GM23338 (cell line): ENCODE results near the gene RYR1. TPM values are rescaled to one million over a fixed set of nuclear protein-coding genes. Genes with fewer than 3 reads are reported as not detected.

Experiments
- ATAC-seq: fragments of 200-7000 bp; cut with Tn5 transposase; 3 replicates; pipeline ENCODE4 v1.9.1; 2020
- DNase-seq: peaks from one replicate; pipeline ENCODE4 v3.0.0-alpha.2; 2015; ENCODE audit warnings: low spot score
- H2AFZ ChIP-seq: fragments of 200-600 bp; sonication (generic); 2 replicates; pipeline ENCODE4 v1.8.0; 2016; ENCODE audit warnings: antibody characterized with exemption, mild to moderate bottlenecking, moderate library complexity
- H3F3A ChIP-seq: fragments of 200-600 bp; sonication (generic); replicated peaks from 2 replicates; pipeline ENCODE4 v1.8.0; 2017; ENCODE audit warnings: antibody characterized with exemption, mixed run types, low read depth
- H3K27ac ChIP-seq: fragments of 200-600 bp; sonication (generic); 2 replicates; pipeline ENCODE4 v1.6.1; 2016; ENCODE audit warnings: low read depth
- H3K27me3 ChIP-seq: fragments of 200-600 bp; sonication (generic); 2 replicates; pipeline ENCODE4 v1.8.0; 2016; ENCODE audit warnings: mild to moderate bottlenecking, mixed run types, moderate library complexity; ENCODE audit not compliant: insufficient read depth
- H3K36me3 ChIP-seq: fragments of 200-600 bp; sonication (generic); 2 replicates; pipeline ENCODE4 v1.8.0; 2016; ENCODE audit warnings: mild to moderate bottlenecking; ENCODE audit not compliant: insufficient read depth
- H3K4me1 ChIP-seq: fragments of 200-600 bp; sonication (generic); 2 replicates; pipeline ENCODE4 v1.8.0; 2016; ENCODE audit warnings: mild to moderate bottlenecking, moderate library complexity; ENCODE audit not compliant: insufficient read depth
- H3K4me2 ChIP-seq: fragments of 200-600 bp; sonication (generic); 2 replicates; pipeline ENCODE4 v1.7.1; 2017; ENCODE audit warnings: mixed run types
- H3K4me3 ChIP-seq: fragments of 200-600 bp; sonication (generic); 2 replicates; pipeline ENCODE4 v1.6.1; 2016; ENCODE audit warnings: mixed run types
- H3K79me2 ChIP-seq: fragments of 200-600 bp; sonication (generic); replicated peaks from 2 replicates; pipeline ENCODE4 v1.8.0; 2017; ENCODE audit warnings: mild to moderate bottlenecking; ENCODE audit not compliant: insufficient read depth
- H3K9me2 ChIP-seq: fragments of 200-600 bp; sonication (generic); 2 replicates; pipeline ENCODE4 v1.8.0; 2017; ENCODE audit not compliant: insufficient read depth
- H4K20me1 ChIP-seq: fragments of 200-600 bp; sonication (generic); replicated peaks from 2 replicates; pipeline ENCODE4 v1.8.0; 2017; ENCODE audit warnings: mild to moderate bottlenecking; ENCODE audit not compliant: insufficient read depth
- H3K27ac Mint-ChIP-seq: 2 replicates; pipeline ENCODE4 v1.8.0; 2020; ENCODE audit warnings: inconsistent platforms, mild to moderate bottlenecking, moderate library complexity, mixed read lengths
- H3K27me3 Mint-ChIP-seq: 3 replicates; pipeline ENCODE4 v1.8.0; 2022; ENCODE audit warnings: low read depth, mild to moderate bottlenecking, moderate library complexity, mixed read lengths, inconsistent platforms; ENCODE audit not compliant: insufficient read depth, poor library complexity
- H3K36me3 Mint-ChIP-seq: 3 replicates; pipeline ENCODE4 v1.8.0; 2021; ENCODE audit warnings: low read depth, mild to moderate bottlenecking, inconsistent platforms, moderate library complexity, mixed read lengths
- H3K4me1 Mint-ChIP-seq: 3 replicates; pipeline ENCODE4 v1.8.0; 2020; ENCODE audit warnings: mild to moderate bottlenecking, inconsistent platforms, mixed read lengths
- H3K4me3 Mint-ChIP-seq: 3 replicates; pipeline ENCODE4 v1.8.0; 2021; ENCODE audit warnings: moderate library complexity, mild to moderate bottlenecking, inconsistent platforms, mixed read lengths
- H3K9me3 Mint-ChIP-seq: 3 replicates; pipeline ENCODE4 v1.8.0; 2020; ENCODE audit warnings: moderate library complexity, mild to moderate bottlenecking, inconsistent platforms, mixed read lengths
- CREB1 ChIP-seq: fragments of 250-450 bp; sonication (Bioruptor Pico); IDR thresholded peaks from 2 replicates; pipeline ENCODE4 v1.5.0; 2020; ENCODE audit warnings: low read depth, mild to moderate bottlenecking, moderate library complexity
- EZH2 ChIP-seq: fragments of 200-600 bp; sonication (generic); IDR thresholded peaks from one replicate; pipeline ENCODE4 v1.8.0; 2017; ENCODE audit warnings: antibody characterized with exemption, mild to moderate bottlenecking, low read depth; ENCODE audit not compliant: unreplicated experiment
- EZH2phosphoT487 ChIP-seq: fragments of 200-600 bp; sonication (generic); IDR thresholded peaks from one replicate; pipeline ENCODE4 v1.8.1; 2018; ENCODE audit warnings: antibody characterized with exemption; ENCODE audit not compliant: unreplicated experiment
- JUNB ChIP-seq: IDR thresholded peaks from one replicate; pipeline ENCODE4 v1.6.1; 2016; ENCODE audit warnings: antibody characterized with exemption; ENCODE audit not compliant: unreplicated experiment
- NANOG ChIP-seq: IDR thresholded peaks from 2 replicates; pipeline ENCODE4 v1.6.1; 2016; ENCODE audit warnings: antibody characterized with exemption, borderline replicate concordance
- POLR2AphosphoS5 ChIP-seq: IDR thresholded peaks from 2 replicates; pipeline ENCODE4 v1.6.1; 2016; ENCODE audit warnings: antibody characterized with exemption, low read depth
- REST ChIP-seq: IDR thresholded peaks from one replicate; pipeline ENCODE4 v1.6.1; 2018; ENCODE audit warnings: antibody characterized with exemption; ENCODE audit not compliant: unreplicated experiment
- STAT1 ChIP-seq: IDR thresholded peaks from one replicate; pipeline ENCODE4 v1.6.1; 2016; ENCODE audit warnings: antibody characterized with exemption; ENCODE audit not compliant: unreplicated experiment
- ZNF114 ChIP-seq: fragments of 250-450 bp; sonication (Bioruptor Pico); IDR thresholded peaks from 2 replicates; pipeline ENCODE4 v1.5.0; 2020; ENCODE audit warnings: mild to moderate bottlenecking, moderate library complexity
- ZNF331 ChIP-seq: fragments of 250-450 bp; sonication (Bioruptor Pico); IDR thresholded peaks from 2 replicates; pipeline ENCODE4 v1.5.0; 2020; ENCODE audit warnings: low read depth, mild to moderate bottlenecking, moderate library complexity
- polyA plus RNA-seq: library from polyadenylated mRNA; unstranded; fragments of >200 nt; fragmentation: Nextera tagmentation; extraction: Ambion mirVana; gene quantifications from 2 replicates; pipeline ENCODE4 v1.2.1, GENCODE V29; 2016
- total RNA-seq: library from RNA; depleted of rRNA; stranded (reverse); fragments of >200 nt; shearing (Covaris generic); gene quantifications from 2 replicates; pipeline ENCODE4 v1.2.3, GENCODE V29; 2014
- TF ChIP-seq, protein P1 (sequence below): fragments of 250-450 bp; sonication (Bioruptor Pico); IDR thresholded peaks from 2 replicates; pipeline ENCODE4 v1.5.0; 2020; ENCODE audit warnings: mild to moderate bottlenecking, moderate library complexity
- TF ChIP-seq, protein P2 (sequence below), 2 experiments: fragments of 200-600 bp in 1 of 2; sonication (generic) in 1 of 2; conservative IDR thresholded peaks; 2 replicates each; pipeline versions ENCODE4 v1.5.1 to v1.6.1; 2016 to 2017; ENCODE audit warnings: antibody characterized with exemption in 2 of 2, low read depth in 2 of 2, mild to moderate bottlenecking in 2 of 2, moderate library complexity in 1 of 2
- TF ChIP-seq, protein P3 (sequence below): IDR thresholded peaks from 2 replicates; pipeline ENCODE4 v1.6.1; 2016; ENCODE audit warnings: antibody characterized with exemption

The RYR1 gene
- total and polyA plus RNA-seq, 2 experiments from 2014 or later, result 4.0 to 26.7 TPM

GRCh38 chr19:38549061-38549460 is 115.6 kb downstream of the RYR1 start:
- Histone ChIP-seq H3K4me2 (no peak overlapping the region), H3K79me2 (no peaks in the 10 kb centered on the region), H2AFZ (no peak overlapping the region), H3K27ac (no peak overlapping the region), H4K20me1 (no peaks in the 10 kb centered on the region), H3F3A (no peaks in the 10 kb centered on the region), H3K27me3 (no peaks in the 10 kb centered on the region), H3K4me1 (no peaks in the 10 kb centered on the region), H3K4me3 (no peak overlapping the region), H3K9me2 (no peaks in the 10 kb centered on the region), H3K36me3 (peaks cover 7% of the 10 kb centered on the region; the same call in 1 of the 2 replicates)
- Mint-ChIP-seq H3K27me3 (peaks cover 12% of the 10 kb centered on the region), H3K27ac (no peak overlapping the region), H3K4me3 (no peak overlapping the region), H3K36me3 (peaks cover 58% of the 10 kb centered on the region), H3K9me3 (no peaks in the 10 kb centered on the region), H3K4me1 (peaks cover 13% of the 10 kb centered on the region; the same call in 2 of the 3 replicates)
- ATAC-seq (no peak), DNase-seq (no peak)
- TF ChIP-seq, protein P1, sequence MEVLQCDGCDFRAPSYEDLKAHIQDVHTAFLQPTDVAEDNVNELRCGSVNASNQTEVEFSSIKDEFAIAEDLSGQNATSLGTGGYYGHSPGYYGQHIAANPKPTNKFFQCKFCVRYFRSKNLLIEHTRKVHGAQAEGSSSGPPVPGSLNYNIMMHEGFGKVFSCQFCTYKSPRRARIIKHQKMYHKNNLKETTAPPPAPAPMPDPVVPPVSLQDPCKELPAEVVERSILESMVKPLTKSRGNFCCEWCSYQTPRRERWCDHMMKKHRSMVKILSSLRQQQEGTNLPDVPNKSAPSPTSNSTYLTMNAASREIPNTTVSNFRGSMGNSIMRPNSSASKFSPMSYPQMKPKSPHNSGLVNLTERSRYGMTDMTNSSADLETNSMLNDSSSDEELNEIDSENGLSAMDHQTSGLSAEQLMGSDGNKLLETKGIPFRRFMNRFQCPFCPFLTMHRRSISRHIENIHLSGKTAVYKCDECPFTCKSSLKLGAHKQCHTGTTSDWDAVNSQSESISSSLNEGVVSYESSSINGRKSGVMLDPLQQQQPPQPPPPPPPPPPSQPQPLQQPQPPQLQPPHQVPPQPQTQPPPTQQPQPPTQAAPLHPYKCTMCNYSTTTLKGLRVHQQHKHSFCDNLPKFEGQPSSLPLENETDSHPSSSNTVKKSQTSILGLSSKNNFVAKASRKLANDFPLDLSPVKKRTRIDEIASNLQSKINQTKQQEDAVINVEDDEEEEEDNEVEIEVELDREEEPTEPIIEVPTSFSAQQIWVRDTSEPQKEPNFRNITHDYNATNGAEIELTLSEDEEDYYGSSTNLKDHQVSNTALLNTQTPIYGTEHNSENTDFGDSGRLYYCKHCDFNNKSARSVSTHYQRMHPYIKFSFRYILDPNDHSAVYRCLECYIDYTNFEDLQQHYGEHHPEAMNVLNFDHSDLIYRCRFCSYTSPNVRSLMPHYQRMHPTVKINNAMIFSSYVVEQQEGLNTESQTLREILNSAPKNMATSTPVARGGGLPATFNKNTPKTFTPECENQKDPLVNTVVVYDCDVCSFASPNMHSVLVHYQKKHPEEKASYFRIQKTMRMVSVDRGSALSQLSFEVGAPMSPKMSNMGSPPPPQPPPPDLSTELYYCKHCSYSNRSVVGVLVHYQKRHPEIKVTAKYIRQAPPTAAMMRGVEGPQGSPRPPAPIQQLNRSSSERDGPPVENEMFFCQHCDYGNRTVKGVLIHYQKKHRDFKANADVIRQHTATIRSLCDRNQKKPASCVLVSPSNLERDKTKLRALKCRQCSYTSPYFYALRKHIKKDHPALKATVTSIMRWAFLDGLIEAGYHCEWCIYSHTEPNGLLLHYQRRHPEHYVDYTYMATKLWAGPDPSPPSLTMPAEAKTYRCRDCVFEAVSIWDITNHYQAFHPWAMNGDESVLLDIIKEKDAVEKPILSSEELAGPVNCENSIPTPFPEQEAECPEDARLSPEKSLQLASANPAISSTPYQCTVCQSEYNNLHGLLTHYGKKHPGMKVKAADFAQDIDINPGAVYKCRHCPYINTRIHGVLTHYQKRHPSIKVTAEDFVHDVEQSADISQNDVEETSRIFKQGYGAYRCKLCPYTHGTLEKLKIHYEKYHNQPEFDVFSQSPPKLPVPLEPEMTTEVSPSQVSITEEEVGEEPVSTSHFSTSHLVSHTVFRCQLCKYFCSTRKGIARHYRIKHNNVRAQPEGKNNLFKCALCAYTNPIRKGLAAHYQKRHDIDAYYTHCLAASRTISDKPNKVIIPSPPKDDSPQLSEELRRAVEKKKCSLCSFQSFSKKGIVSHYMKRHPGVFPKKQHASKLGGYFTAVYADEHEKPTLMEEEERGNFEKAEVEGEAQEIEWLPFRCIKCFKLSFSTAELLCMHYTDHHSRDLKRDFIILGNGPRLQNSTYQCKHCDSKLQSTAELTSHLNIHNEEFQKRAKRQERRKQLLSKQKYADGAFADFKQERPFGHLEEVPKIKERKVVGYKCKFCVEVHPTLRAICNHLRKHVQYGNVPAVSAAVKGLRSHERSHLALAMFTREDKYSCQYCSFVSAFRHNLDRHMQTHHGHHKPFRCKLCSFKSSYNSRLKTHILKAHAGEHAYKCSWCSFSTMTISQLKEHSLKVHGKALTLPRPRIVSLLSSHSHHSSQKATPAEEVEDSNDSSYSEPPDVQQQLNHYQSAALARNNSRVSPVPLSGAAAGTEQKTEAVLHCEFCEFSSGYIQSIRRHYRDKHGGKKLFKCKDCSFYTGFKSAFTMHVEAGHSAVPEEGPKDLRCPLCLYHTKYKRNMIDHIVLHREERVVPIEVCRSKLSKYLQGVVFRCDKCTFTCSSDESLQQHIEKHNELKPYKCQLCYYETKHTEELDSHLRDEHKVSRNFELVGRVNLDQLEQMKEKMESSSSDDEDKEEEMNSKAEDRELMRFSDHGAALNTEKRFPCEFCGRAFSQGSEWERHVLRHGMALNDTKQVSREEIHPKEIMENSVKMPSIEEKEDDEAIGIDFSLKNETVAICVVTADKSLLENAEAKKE, result no peak
- TF ChIP-seq ZNF331 (CRISPR knock-in tag) (no peak), EZH2phosphoT487 (no peak), JUNB (no peak), CREB1 (CRISPR knock-in tag) (no peak), ZNF114 (CRISPR knock-in tag) (no peak), EZH2 (no peak), NANOG (no peak), STAT1 (no peak), REST (no peak), POLR2AphosphoS5 (no peak)
- TF ChIP-seq, protein P2, sequence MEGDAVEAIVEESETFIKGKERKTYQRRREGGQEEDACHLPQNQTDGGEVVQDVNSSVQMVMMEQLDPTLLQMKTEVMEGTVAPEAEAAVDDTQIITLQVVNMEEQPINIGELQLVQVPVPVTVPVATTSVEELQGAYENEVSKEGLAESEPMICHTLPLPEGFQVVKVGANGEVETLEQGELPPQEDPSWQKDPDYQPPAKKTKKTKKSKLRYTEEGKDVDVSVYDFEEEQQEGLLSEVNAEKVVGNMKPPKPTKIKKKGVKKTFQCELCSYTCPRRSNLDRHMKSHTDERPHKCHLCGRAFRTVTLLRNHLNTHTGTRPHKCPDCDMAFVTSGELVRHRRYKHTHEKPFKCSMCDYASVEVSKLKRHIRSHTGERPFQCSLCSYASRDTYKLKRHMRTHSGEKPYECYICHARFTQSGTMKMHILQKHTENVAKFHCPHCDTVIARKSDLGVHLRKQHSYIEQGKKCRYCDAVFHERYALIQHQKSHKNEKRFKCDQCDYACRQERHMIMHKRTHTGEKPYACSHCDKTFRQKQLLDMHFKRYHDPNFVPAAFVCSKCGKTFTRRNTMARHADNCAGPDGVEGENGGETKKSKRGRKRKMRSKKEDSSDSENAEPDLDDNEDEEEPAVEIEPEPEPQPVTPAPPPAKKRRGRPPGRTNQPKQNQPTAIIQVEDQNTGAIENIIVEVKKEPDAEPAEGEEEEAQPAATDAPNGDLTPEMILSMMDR (conservative IDR thresholded peaks at IDR 0.05; ENCODE audit: low read depth in 2 of 2), result no peak
- TF ChIP-seq, protein P3, sequence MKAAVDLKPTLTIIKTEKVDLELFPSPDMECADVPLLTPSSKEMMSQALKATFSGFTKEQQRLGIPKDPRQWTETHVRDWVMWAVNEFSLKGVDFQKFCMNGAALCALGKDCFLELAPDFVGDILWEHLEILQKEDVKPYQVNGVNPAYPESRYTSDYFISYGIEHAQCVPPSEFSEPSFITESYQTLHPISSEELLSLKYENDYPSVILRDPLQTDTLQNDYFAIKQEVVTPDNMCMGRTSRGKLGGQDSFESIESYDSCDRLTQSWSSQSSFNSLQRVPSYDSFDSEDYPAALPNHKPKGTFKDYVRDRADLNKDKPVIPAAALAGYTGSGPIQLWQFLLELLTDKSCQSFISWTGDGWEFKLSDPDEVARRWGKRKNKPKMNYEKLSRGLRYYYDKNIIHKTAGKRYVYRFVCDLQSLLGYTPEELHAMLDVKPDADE, result no peak
